ENCODE data around the gene ANO3.
"Not testable (repeated sequence)": the region's sequence is repeated elsewhere in the genome, so short reads cannot be mapped to it uniquely, and the experiment has no call there.

The ANO3 gene

GRCh38 chr11:26331911-26332571 is at the start of gene ANO3:
Gene ANO3 (plus strand): TSS chr11:26332130. CDS start chr11:26332276, 146 bp downstream.
- DNase-seq = no peak

GRCh38 chr11:26283852-26284408 is 48.0 kb upstream of the ANO3 start:
- DNase-seq = no peak

- DNase-seq = no peak
These were observed 46.3 kb upstream of the ANO3 start for GRCh38 chr11:26285608-26286007.

DNA sequence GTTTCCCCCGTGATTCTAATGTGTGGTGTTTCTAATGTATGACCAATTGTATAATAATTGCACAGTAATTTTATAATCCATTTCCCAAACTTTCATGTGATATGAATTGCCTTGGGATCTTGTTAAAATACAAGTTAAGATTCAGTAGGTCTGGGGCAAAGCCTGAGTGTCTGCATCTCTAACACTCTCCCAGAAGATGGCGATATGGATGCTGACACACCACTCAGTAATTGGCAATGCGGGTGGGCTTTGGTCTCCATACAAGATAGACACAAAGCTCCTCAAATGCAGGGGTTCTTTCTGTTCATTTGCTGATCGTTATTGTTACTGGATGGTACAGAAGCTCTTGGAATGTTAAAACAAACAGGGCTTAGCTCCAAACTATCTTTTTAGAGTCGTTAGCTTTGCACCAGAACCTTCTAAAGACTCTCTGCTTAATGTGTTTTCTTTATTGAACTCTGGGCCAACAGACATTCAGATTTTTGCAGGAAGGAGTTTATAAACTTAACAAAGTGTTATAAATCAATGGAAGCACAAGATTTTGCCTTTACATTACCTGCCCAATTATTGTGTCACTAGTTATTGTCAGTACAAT is 45.4 kb upstream of the ANO3 start:
- no peak for DNase-seq

GRCh38 chr11:26287067-26287518 is 44.8 kb upstream of the ANO3 start:
- no peak for DNase-seq

- DNase-seq = no peak
These were observed 34.5 kb upstream of the ANO3 start for GRCh38 chr11:26297189-26297975.

DNA sequence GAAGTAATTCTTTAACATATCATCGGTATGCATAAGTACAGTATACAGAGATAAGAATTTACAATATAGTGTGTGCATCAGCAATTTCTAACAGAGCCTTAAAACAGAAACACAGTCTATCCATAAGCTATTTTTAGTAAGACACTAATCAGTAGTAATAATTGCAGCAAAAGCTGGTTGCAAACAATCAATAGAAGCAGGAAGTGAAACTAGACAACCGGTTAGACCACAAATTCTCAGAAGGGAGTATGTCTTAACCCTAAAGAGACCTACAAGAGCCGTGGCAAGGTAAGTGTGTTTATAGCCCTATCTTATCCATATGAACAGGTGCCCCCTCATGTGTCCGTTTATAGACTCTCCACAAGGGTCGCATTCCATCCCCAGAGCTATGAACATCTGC is 15.6 kb upstream of the ANO3 start:
- not testable (repeated sequence) for DNase-seq

- no peak for DNase-seq
These were observed 12.0 kb upstream of the ANO3 start for GRCh38 chr11:26319906-26320305.

- no peak for DNase-seq
These were observed 10.4 kb upstream of the ANO3 start for GRCh38 chr11:26321516-26321915.

DNA sequence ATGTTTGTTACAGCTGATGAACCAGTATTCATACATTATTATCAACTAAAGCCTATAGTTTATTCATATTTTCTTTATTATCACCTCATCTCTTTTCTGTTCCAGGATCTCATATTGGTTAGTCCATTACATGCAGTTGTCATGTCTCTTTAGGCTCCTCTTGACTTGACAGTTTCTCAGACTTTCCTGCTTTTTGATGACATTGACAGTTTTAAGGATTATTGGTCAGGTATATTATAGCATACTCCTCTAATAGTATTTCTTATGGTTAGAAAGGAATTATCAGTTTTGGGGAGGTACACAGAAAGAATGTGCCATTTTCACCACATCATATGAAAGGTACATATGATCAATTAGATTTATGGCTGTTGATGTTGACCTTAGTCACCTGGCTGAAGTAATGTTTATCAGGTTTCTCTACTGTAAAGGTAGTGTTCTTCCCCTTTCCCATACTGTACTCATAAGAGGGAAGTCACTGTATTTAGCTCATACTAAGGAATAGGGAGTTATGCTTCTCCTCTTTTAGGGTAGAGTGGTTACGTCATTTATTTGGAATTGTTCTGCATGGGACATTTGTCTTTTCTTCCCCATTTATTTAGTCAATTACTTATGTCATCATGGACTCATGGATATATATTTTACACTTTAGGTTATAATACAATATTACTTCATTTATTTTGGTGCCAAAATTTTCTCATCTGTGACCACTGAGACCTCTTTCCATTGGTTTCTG is 9.4 kb upstream of the ANO3 start:
- no peak for DNase-seq

- DNase-seq = no peak
These were observed 8.1 kb upstream of the ANO3 start for GRCh38 chr11:26323837-26324236.

DNA sequence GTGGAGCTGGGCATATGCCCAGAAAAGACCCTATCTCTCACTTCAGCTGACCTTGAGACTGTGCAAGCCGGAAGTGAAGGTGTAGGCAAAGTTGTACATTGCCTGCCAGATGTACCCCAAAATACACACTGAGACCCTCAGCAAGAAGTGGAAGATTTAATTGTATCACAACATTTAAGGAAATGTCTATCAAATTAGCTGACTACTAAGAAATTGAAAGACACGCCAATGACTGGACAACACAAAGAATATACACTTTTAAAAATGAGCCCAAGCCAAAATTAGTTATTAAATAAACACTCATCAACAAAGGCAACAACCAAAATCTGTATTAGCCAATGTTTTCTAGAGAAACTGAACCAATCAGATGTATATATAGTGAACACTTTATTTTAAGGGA is 7.7 kb upstream of the ANO3 start:
- DNase-seq = no peak

- no peak for DNase-seq
These were observed 5.0 kb upstream of the ANO3 start for GRCh38 chr11:26326793-26327400.

- DNase-seq = no peak
These were observed 2.7 kb upstream of the ANO3 start for GRCh38 chr11:26329206-26329605.

GRCh38 chr11:26330262-26330661 is 1.7 kb upstream of the ANO3 start:
- DNase-seq = no peak

GRCh38 chr11:26332572-26332915 is 614 bp downstream of the ANO3 start:
- DNase-seq = no peak

- no peak for DNase-seq
These were observed 2.0 kb downstream of the ANO3 start for GRCh38 chr11:26333906-26334305.

DNA sequence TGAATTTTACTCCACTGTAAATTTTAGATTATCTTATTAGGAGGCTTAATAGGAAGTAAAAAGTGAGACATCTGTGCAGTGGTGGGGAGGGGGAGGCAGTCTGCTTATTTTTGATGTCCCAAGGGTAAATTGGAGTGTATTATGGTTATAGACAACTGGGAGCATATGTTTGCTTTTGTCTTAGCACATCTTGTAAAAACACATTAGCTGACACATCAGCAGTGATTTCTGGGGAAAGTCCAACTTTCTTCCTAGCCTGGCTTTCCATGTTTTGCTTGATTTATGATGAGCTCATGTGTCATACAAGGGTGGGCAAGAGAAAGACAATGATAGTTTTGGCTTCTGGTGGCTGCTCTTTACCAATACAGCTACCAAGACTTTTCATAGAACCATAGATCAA is 4.0 kb downstream of the ANO3 start:
- no peak for DNase-seq

GRCh38 chr11:26344647-26345046 is 12.7 kb downstream of the ANO3 start:
- DNase-seq = no peak

DNA sequence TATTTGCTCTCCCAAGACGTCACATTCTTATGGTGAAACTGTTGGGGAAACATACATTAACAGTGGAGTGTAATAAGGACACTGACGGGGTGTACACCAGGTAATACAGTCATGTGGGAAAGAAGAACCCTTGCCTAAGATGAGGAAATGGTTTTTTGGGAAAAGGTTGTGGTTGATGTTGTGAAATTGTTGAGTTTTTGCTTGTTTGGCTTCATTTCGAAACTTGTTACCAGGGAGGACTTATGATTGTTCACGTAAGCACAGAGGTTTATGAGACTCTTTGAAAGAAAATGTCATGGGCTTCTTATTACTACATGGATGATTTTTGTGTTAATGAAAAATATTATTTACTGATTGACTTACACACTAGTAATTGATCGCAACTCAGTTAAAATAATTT is 16.8 kb downstream of the ANO3 start:
- DNase-seq = no peak

GRCh38 chr11:26350002-26350401 is 18.1 kb downstream of the ANO3 start:
- no peak for DNase-seq

- DNase-seq = no peak
These were observed 21.1 kb downstream of the ANO3 start for GRCh38 chr11:26353010-26353409.

DNA sequence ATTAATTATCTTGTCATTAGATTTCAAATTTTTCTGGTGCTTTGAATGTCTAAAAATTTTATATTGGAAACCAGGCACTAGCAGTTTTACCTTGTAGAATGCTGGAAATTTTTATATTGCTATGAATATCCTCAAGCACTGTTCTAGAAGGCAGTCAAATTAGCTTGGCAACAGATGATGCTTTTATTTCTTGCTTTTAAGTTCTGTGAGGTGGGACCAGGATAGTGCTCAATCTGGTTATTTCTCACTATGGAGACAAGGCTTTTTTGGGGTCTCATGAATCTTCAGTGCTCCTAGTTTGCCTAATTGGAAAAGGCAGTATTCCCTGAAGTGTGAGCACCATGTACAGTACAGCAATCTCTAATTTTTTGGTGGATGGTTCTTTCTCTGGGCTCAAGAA is 27.1 kb downstream of the ANO3 start:
- DNase-seq = no peak

Data from activated CD4-positive, alpha-beta T cell treated with anti-CD3 and anti-CD28 coated beads for 1 hour (primary cell).